ENCODE results near the gene METRNL. TPM values are rescaled to one million over a fixed set of nuclear protein-coding genes. Genes with fewer than 3 reads are reported as not detected.

METRNL gene
- total RNA-seq, 1 experiment from 2014 or later = 33.8 TPM

DNA sequence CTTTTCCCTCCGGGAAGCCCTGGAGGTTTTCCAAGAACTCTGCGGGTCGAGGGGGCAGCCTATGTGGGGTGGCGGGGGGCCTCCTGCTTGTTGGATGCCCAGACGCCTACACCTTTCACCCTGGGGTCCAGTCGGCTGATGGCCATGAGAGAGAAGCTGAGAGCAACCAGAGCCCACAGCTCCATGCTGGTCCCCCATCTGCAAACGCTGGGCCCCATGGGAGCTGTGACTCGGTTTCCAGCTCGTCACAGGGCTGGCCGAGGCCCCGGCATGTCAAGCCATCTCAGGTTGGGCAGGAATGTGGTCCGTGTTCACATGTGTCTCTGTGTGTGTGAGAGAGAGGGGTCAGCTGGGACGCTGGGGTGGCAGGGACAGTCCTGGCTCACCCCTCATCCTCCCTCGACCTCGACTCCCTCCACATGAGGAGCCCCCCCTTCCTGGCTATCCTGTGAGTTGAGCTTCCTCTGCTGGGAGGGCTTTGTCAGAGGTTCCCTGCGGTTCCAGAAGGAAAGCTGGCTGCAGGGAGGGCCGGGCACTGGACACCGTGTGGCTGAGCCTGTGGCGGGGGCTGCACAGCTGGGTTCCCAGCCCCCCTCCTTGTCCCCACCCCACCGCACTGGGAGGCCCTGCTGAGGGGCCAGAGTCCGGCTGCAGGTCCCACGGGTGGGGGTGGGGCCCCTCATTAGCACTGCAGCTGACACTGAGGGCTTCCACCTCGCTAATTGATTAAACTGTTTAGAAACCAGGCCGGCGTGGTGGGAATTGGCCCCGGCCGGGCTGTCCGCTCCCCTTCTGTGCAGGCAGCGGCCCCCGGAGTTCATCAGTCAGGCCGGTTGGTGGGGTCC is 19.1 kb downstream of the METRNL start:
- intact Hi-C loops (cut with micrococcal nuclease; ENCODE audit: unreplicated experiment) = no loop called here
- Mint-ChIP-seq H3K4me1 (ENCODE audit: low read depth, unreplicated experiment) (no peaks in the 10 kb centered on the region), H3K27me3 (ENCODE audit: insufficient read depth, unreplicated experiment) (no peaks in the 10 kb centered on the region), H3K4me3 (ENCODE audit: unreplicated experiment) (no peak overlapping the region), H3K27ac (ENCODE audit: unreplicated experiment) (no peak overlapping the region), H3K36me3 (ENCODE audit: insufficient read depth, unreplicated experiment) (peaks cover 38% of the 10 kb centered on the region), H3K9me3 (ENCODE audit: unreplicated experiment) (no peaks in the 10 kb centered on the region)
- no peak for DNase-seq
- ChIA-PET POLR2A (no interaction called here), CTCF (no interaction called here)
- TF ChIP-seq, protein P1, sequence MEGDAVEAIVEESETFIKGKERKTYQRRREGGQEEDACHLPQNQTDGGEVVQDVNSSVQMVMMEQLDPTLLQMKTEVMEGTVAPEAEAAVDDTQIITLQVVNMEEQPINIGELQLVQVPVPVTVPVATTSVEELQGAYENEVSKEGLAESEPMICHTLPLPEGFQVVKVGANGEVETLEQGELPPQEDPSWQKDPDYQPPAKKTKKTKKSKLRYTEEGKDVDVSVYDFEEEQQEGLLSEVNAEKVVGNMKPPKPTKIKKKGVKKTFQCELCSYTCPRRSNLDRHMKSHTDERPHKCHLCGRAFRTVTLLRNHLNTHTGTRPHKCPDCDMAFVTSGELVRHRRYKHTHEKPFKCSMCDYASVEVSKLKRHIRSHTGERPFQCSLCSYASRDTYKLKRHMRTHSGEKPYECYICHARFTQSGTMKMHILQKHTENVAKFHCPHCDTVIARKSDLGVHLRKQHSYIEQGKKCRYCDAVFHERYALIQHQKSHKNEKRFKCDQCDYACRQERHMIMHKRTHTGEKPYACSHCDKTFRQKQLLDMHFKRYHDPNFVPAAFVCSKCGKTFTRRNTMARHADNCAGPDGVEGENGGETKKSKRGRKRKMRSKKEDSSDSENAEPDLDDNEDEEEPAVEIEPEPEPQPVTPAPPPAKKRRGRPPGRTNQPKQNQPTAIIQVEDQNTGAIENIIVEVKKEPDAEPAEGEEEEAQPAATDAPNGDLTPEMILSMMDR (IDR thresholded peaks at IDR 0.05; ENCODE audit: insufficient read depth in 1 of 2, low read depth in 1 of 2, low read length in 1 of 2, severe bottlenecking in 1 of 2, unreplicated experiment in 1 of 2) = no peak
- Histone ChIP-seq H3K9me3 (no peaks in the 10 kb centered on the region), H3K4me1 (peaks cover 24% of the 10 kb centered on the region), H3K27me3 (replicated peaks; ENCODE audit: control insufficient read depth, insufficient read depth, low read length) (no peaks in the 10 kb centered on the region), H3K4me3 (ENCODE audit: low read depth, low read length) (no peak overlapping the region), H3K36me3 (ENCODE audit: control insufficient read depth, insufficient read depth, low read length) (peaks cover 2% of the 10 kb centered on the region)
- no TSS peak for BruUV-seq (replicated peaks)

DNA sequence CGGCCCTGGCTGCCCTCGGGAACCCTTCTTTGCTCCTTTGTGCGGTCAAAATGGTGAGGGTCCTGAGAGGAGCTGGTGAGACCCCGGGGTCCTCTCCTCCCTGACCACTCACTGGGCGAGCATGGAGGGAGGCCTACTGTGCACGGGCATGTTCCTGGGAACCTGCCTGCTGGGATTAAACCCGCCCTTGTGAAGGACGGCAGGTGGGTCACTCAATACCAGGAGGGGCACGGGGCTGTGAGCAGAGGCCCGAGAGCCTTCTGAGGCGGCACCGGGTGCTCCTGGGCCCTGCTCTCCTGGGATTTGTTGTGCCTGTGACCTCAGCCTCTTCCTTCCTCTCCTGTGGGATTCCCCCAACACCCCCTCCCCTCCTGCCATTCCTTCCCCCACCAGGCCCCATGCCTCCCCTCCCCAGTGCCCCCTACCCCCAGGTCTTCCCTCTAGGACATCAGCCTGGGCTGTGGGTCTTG is 19.7 kb downstream of the METRNL start:
- no peak overlapping the region for H3K27ac Mint-ChIP-seq (ENCODE audit: unreplicated experiment)
- no peaks in the 10 kb centered on the region for H3K4me1 Mint-ChIP-seq (ENCODE audit: low read depth, unreplicated experiment)
- BruUV-seq (replicated peaks) = no TSS peak
- TF ChIP-seq, protein P1 (IDR thresholded peaks at IDR 0.05; ENCODE audit: insufficient read depth in 1 of 2, low read depth in 1 of 2, low read length in 1 of 2, severe bottlenecking in 1 of 2, unreplicated experiment in 1 of 2) = no peak
- Histone ChIP-seq H3K4me1 (peaks cover 24% of the 10 kb centered on the region), H3K9me3 (no peaks in the 10 kb centered on the region), H3K27me3 (replicated peaks; ENCODE audit: control insufficient read depth, insufficient read depth, low read length) (no peaks in the 10 kb centered on the region), H3K36me3 (ENCODE audit: control insufficient read depth, insufficient read depth, low read length) (peaks cover 2% of the 10 kb centered on the region), H3K4me3 (ENCODE audit: low read depth, low read length) (no peak overlapping the region)
- intact Hi-C loops (cut with micrococcal nuclease; ENCODE audit: unreplicated experiment) = no loop called here
- DNase-seq = no peak
- H3K27me3 Mint-ChIP-seq (ENCODE audit: insufficient read depth, unreplicated experiment) = no peaks in the 10 kb centered on the region
- H3K36me3 Mint-ChIP-seq (ENCODE audit: insufficient read depth, unreplicated experiment) = peaks cover 40% of the 10 kb centered on the region
- no peaks in the 10 kb centered on the region for H3K9me3 Mint-ChIP-seq (ENCODE audit: unreplicated experiment)
- POLR2A ChIA-PET = no interaction called here
- no peak overlapping the region for H3K4me3 Mint-ChIP-seq (ENCODE audit: unreplicated experiment)
- CTCF ChIA-PET = no interaction called here

DNA sequence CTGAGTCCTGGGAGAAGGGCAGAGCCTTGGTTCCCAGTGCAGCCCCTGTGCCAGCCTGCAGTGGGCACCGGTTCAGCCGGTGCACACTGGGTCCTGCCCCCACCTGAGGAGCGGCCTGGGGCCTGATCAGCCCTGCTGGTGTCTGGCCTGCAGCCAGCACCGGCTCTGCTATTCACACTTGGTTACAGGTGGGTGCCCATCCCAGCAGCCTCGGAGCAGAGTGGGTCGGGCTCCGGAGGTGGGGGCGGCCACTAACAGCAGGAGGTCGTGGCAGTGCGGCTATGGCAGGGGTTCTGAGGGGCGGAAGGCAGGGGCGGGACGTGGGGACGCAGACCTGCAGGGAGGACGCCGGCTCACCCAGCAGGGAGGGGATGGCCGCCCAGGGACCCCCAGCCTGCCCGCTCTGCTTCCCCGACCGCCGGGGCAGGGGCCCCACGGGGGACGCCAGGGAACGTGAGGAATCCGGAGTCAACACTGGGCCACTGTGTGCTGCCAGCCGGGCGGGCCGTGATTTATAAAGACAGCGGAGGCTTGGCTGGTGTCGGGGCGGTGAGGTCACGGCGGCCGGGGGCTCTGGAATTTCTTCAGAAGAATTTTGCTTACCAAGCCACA is 20.3 kb downstream of the METRNL start:
- H3K4me3 Mint-ChIP-seq (ENCODE audit: unreplicated experiment) = no peak overlapping the region
- Histone ChIP-seq H3K4me3 (ENCODE audit: low read depth, low read length) (no peak overlapping the region), H3K9me3 (no peaks in the 10 kb centered on the region), H3K27me3 (replicated peaks; ENCODE audit: control insufficient read depth, insufficient read depth, low read length) (no peaks in the 10 kb centered on the region), H3K4me1 (peaks cover 24% of the 10 kb centered on the region), H3K36me3 (ENCODE audit: control insufficient read depth, insufficient read depth, low read length) (peaks cover 2% of the 10 kb centered on the region)
- no peak for DNase-seq
- no peaks in the 10 kb centered on the region for H3K9me3 Mint-ChIP-seq (ENCODE audit: unreplicated experiment)
- H3K36me3 Mint-ChIP-seq (ENCODE audit: insufficient read depth, unreplicated experiment) = peaks cover 42% of the 10 kb centered on the region
- intact Hi-C loops (cut with micrococcal nuclease; ENCODE audit: unreplicated experiment) = no loop called here
- BruUV-seq (replicated peaks) = no TSS peak
- TF ChIP-seq, protein P1 (IDR thresholded peaks at IDR 0.05; ENCODE audit: insufficient read depth in 1 of 2, low read depth in 1 of 2, low read length in 1 of 2, severe bottlenecking in 1 of 2, unreplicated experiment in 1 of 2) = no peak
- POLR2A ChIA-PET = interaction anchor here (0.8 kb wide), 1 partner anchor 49 kb away, joined by 3 read pairs; no protein-coding TSS in a partner anchor
- no peaks in the 10 kb centered on the region for H3K27me3 Mint-ChIP-seq (ENCODE audit: insufficient read depth, unreplicated experiment)
- CTCF ChIA-PET = no interaction called here
- no peak overlapping the region for H3K27ac Mint-ChIP-seq (ENCODE audit: unreplicated experiment)
- H3K4me1 Mint-ChIP-seq (ENCODE audit: low read depth, unreplicated experiment) = no peaks in the 10 kb centered on the region

Data from Caco-2 (cell line).